Mesenchymal stem cell (in vitro differentiated cells and primary cell): Measurements from ENCODE around the gene DDX47.
"Not testable (repeated sequence)": the region's sequence is repeated elsewhere in the genome, so short reads cannot be mapped to it uniquely, and the experiment has no call there.

Experiments
- DNase-seq: peaks from one replicate; pipeline ENCODE4 v3.0.0-alpha.2; 2013
- H2AFZ ChIP-seq: one replicate; pipeline ENCODE4 v1.6.1; 2013; ENCODE audit warnings: low read depth, mild to moderate bottlenecking, control low read depth, inconsistent platforms, low read length, moderate library complexity
- H2AK5ac ChIP-seq: 2 replicates; pipeline ENCODE4 v1.6.1; 2013; ENCODE audit warnings: low read length, moderate library complexity, mild to moderate bottlenecking, inconsistent platforms; ENCODE audit not compliant: severe bottlenecking
- H2BK120ac ChIP-seq: one replicate; pipeline ENCODE4 v1.6.1; 2013; ENCODE audit warnings: low read depth, mild to moderate bottlenecking, inconsistent platforms, low read length, moderate library complexity
- H2BK12ac ChIP-seq, 2 experiments: one replicate each; pipeline ENCODE4 v1.6.1; 2013; ENCODE audit warnings: inconsistent platforms in 2 of 2, low read length in 2 of 2, mild to moderate bottlenecking in 2 of 2, moderate library complexity in 2 of 2, control low read depth in 1 of 2
- H2BK15ac ChIP-seq: one replicate; pipeline ENCODE4 v1.6.1; 2013; ENCODE audit warnings: mild to moderate bottlenecking, low read depth, inconsistent platforms; ENCODE audit not compliant: poor library complexity, severe bottlenecking
- H2BK5ac ChIP-seq: 2 replicates; pipeline ENCODE4 v1.6.1; 2013; ENCODE audit warnings: low read depth, mild to moderate bottlenecking, low read length, control low read depth, inconsistent platforms; ENCODE audit not compliant: poor library complexity, severe bottlenecking
- H3K14ac ChIP-seq, 2 experiments: one replicate each; pipeline ENCODE4 v1.6.1; 2013; ENCODE audit warnings: inconsistent platforms in 2 of 2, low read length in 2 of 2, control low read depth in 1 of 2, mild to moderate bottlenecking in 1 of 2, moderate library complexity in 1 of 2
- H3K18ac ChIP-seq, 2 experiments: one replicate each; pipeline ENCODE4 v1.6.1; 2013; ENCODE audit warnings: inconsistent platforms in 2 of 2, low read length in 2 of 2, control low read depth in 1 of 2, low read depth in 1 of 2, mild to moderate bottlenecking in 1 of 2
- H3K23ac ChIP-seq, 2 experiments: one replicate each; pipeline ENCODE4 v1.6.1; 2013; ENCODE audit warnings: inconsistent platforms in 2 of 2, low read length in 2 of 2, mild to moderate bottlenecking in 2 of 2, moderate library complexity in 2 of 2, control low read depth in 1 of 2
- H3K27ac ChIP-seq: 2 replicates; pipeline ENCODE4 v1.5.1; 2013; ENCODE audit warnings: mild to moderate bottlenecking, moderate library complexity, low read length, control low read depth, inconsistent platforms; ENCODE audit not compliant: poor library complexity, severe bottlenecking
- H3K27me3 ChIP-seq, 2 experiments: 2 replicates each; pipeline versions ENCODE4 v1.6.1 to v1.7.0; 2013; ENCODE audit warnings: low read length in 2 of 2, mild to moderate bottlenecking in 2 of 2, moderate library complexity in 2 of 2, control low read depth in 1 of 2, inconsistent platforms in 1 of 2; ENCODE audit not compliant: control insufficient read depth in 1 of 2, insufficient read depth in 1 of 2
- H3K36me3 ChIP-seq, 2 experiments: 2 replicates each; pipeline versions ENCODE4 v1.6.1 to v1.7.0; 2013; ENCODE audit warnings: low read length in 2 of 2, control low read depth in 1 of 2, inconsistent platforms in 1 of 2, low read depth in 1 of 2, mild to moderate bottlenecking in 1 of 2; ENCODE audit not compliant: insufficient read depth in 2 of 2, control insufficient read depth in 1 of 2
- H3K4ac ChIP-seq, 2 experiments: one replicate each; pipeline ENCODE4 v1.6.1; 2013; ENCODE audit warnings: inconsistent platforms in 2 of 2, low read length in 2 of 2, mild to moderate bottlenecking in 2 of 2, moderate library complexity in 2 of 2, control low read depth in 1 of 2, low read depth in 1 of 2
- H3K4me1 ChIP-seq: 2 replicates; pipeline ENCODE4 v1.6.1; 2013; ENCODE audit warnings: low read depth, low read length, control low read depth; ENCODE audit not compliant: control insufficient read depth, insufficient read depth
- H3K4me2 ChIP-seq: 2 replicates; pipeline ENCODE4 v1.6.1; 2013; ENCODE audit warnings: low read length, mild to moderate bottlenecking, inconsistent platforms; ENCODE audit not compliant: poor library complexity, severe bottlenecking
- H3K4me3 ChIP-seq, 2 experiments: 2 replicates each; pipeline versions ENCODE4 v1.5.1 to v1.7.0; 2013; ENCODE audit warnings: low read length in 2 of 2, mild to moderate bottlenecking in 2 of 2, control low read depth in 1 of 2, low read depth in 1 of 2; ENCODE audit not compliant: insufficient read depth in 1 of 2
- H3K79me1 ChIP-seq: replicated peaks from 2 replicates; pipeline ENCODE4 v1.6.1; 2013; ENCODE audit warnings: mild to moderate bottlenecking, control low read depth, low read length, inconsistent platforms; ENCODE audit not compliant: poor library complexity, severe bottlenecking
- H3K9ac ChIP-seq: 2 replicates; pipeline ENCODE4 v1.7.0; 2013; ENCODE audit warnings: mild to moderate bottlenecking, low read length, moderate library complexity
- H3K9me3 ChIP-seq: 2 replicates; pipeline ENCODE4 v1.7.0; 2013; ENCODE audit warnings: mild to moderate bottlenecking, low read length; ENCODE audit not compliant: control insufficient read depth
- H4K8ac ChIP-seq: one replicate; pipeline ENCODE4 v1.6.1; 2013; ENCODE audit warnings: inconsistent platforms, mild to moderate bottlenecking, low read length, moderate library complexity
- H4K91ac ChIP-seq: one replicate; pipeline ENCODE4 v1.6.1; 2013; ENCODE audit warnings: mild to moderate bottlenecking, low read length, inconsistent platforms
- WGBS: methylation state at CpG from one replicate; pipeline ENCODE4 v1.1.7; 2013; ENCODE audit warnings: mixed read lengths; 5-methylcytosine and 5-hydroxymethylcytosine counted together

The DDX47 gene

GRCh38 chr12:12837813-12838153, 24.6 kb downstream of the DDX47 start:
- WGBS, result 94% methylated on average over 3 of the region's 3 CpGs
- Histone ChIP-seq H2BK5ac (no peak overlapping the region), H2BK120ac (no peak overlapping the region), H4K91ac (no peak overlapping the region), H2BK12ac (peak overlapping the region; percentile 86 to 92), H3K27me3 (no peaks in the 10 kb centered on the region), H3K9me3 (no peaks in the 10 kb centered on the region), H3K14ac (no peak overlapping the region), H4K8ac (no peak overlapping the region), H3K36me3 (peaks cover 7 to 14% of the 10 kb centered on the region in 2 experiments), H2AK5ac (peak overlapping the region; percentile 83), H3K4me2 (no peak overlapping the region), H3K18ac (peak overlapping the region in 1 of 2 experiments; percentile 88), H2BK15ac (peak overlapping the region; percentile 44), H3K79me1 (peaks cover 3% of the 10 kb centered on the region), H3K4me1 (peaks cover 16% of the 10 kb centered on the region), H2AFZ (no peak overlapping the region), H3K9ac (peak overlapping the region; percentile 49), H3K27ac (no peak overlapping the region), H3K4me3 (no peak overlapping the region), H3K23ac (no peak overlapping the region), H3K4ac (no peak overlapping the region)
- no peak for DNase-seq

- H3K18ac ChIP-seq, result peak overlapping the region; percentile 45 to 62
- peak; percentile 39 for DNase-seq
- H3K23ac ChIP-seq, result no peak overlapping the region
- peak overlapping the region; percentile 48 to 94 for H2BK12ac ChIP-seq
- H4K8ac ChIP-seq, result no peak overlapping the region
- H3K79me1 ChIP-seq, result peaks cover 3% of the 10 kb centered on the region
- H4K91ac ChIP-seq, result no peak overlapping the region
- no peak overlapping the region for H2AFZ ChIP-seq
- no peak overlapping the region for H3K9ac ChIP-seq
- H2BK120ac ChIP-seq, result no peak overlapping the region
- H3K36me3 ChIP-seq, result peaks cover 2 to 3% of the 10 kb centered on the region in 2 experiments
- H3K14ac ChIP-seq, result no peak overlapping the region
- no peaks in the 10 kb centered on the region for H3K27me3 ChIP-seq
- H3K4me3 ChIP-seq, result no peak overlapping the region
- H3K4me2 ChIP-seq, result no peak overlapping the region
- no peaks in the 10 kb centered on the region for H3K9me3 ChIP-seq
- peak overlapping the region; percentile 77 for H2AK5ac ChIP-seq
- no peak overlapping the region for H2BK15ac ChIP-seq
- peak overlapping the region; percentile 13 for H3K27ac ChIP-seq
- no peak overlapping the region for H3K4ac ChIP-seq
- no peak overlapping the region for H2BK5ac ChIP-seq
- 13% methylated on average over 1 of the region's 1 CpG for WGBS
- H3K4me1 ChIP-seq, result peaks cover 16% of the 10 kb centered on the region
These were observed 25.9 kb downstream of the DDX47 start for GRCh38 chr12:12839003-12839395.

- H3K18ac ChIP-seq, result peak overlapping the region; percentile 55 to 62
- not testable (repeated sequence) for H3K4me3 ChIP-seq, H2BK15ac ChIP-seq, H3K4me2 ChIP-seq, H3K27me3 ChIP-seq, H3K14ac ChIP-seq, H3K9me3 ChIP-seq, H3K36me3 ChIP-seq, H2AFZ ChIP-seq, H3K79me1 ChIP-seq, H3K23ac ChIP-seq, DNase-seq
- H3K4ac ChIP-seq, result peak overlapping the region; percentile 1 to 62
- peaks cover 16% of the 10 kb centered on the region for H3K4me1 ChIP-seq
- H2AK5ac ChIP-seq, result peak overlapping the region; percentile 5
- H2BK5ac ChIP-seq, result peak overlapping the region; percentile 21
- H3K27ac ChIP-seq, result peak overlapping the region; percentile 36
- H3K9ac ChIP-seq, result peak overlapping the region; percentile 34
- H2BK120ac ChIP-seq, result peak overlapping the region; percentile 87
- H2BK12ac ChIP-seq, result peak overlapping the region; percentile 69 to 94
- 70% methylated on average over 10 of the region's 10 CpGs for WGBS
- peak overlapping the region; percentile 92 for H4K91ac ChIP-seq
- peak overlapping the region; percentile 85 for H4K8ac ChIP-seq
These were observed 26.3 kb downstream of the DDX47 start for GRCh38 chr12:12839439-12839838.

- Histone ChIP-seq H3K27ac (peak overlapping the region; percentile 36), H3K4me1 (peaks cover 16% of the 10 kb centered on the region), H3K14ac (no peak overlapping the region), H3K4me2 (no peak overlapping the region), H2BK120ac (peak overlapping the region; percentile 87), H3K23ac (no peak overlapping the region), H2BK5ac (peak overlapping the region; percentile 21), H3K18ac (peak overlapping the region; percentile 55 to 62), H2AK5ac (peak overlapping the region; percentile 5), H2BK15ac (no peak overlapping the region), H3K9ac (peak overlapping the region; percentile 34), H3K9me3 (no peaks in the 10 kb centered on the region), H3K4me3 (no peak overlapping the region), H3K4ac (peak overlapping the region; percentile 1 to 62), H4K8ac (peak overlapping the region; percentile 85), H3K36me3 (peaks cover 2 to 3% of the 10 kb centered on the region in 2 experiments), H4K91ac (peak overlapping the region; percentile 92), H2AFZ (no peak overlapping the region), H3K79me1 (peaks cover 3% of the 10 kb centered on the region), H3K27me3 (no peaks in the 10 kb centered on the region), H2BK12ac (peak overlapping the region; percentile 2 to 69)
- WGBS, result 23% methylated on average over 2 of the region's 5 CpGs
- peak; percentile 87 for DNase-seq
These were observed 26.9 kb downstream of the DDX47 start for GRCh38 chr12:12839873-12840579.
